Thymus (tissue), 11 donors: Measurements from ENCODE around the gene CEP83. TPM values are rescaled to one million over a fixed set of nuclear protein-coding genes. Genes with fewer than 3 reads are reported as not detected.

Experiments
- DNase-seq, 9 donors: peaks; one replicate each; pipeline ENCODE4 v3.0.0-alpha.2; 2013; ENCODE audit warnings: low spot score in 9 of 9, low read depth in 6 of 9, missing footprints in 1 of 9
- H3K27ac ChIP-seq, 2 donors: one replicate each; pipeline ENCODE4 v1.5.1; 2013; ENCODE audit warnings: control low read depth in 1 of 2, low read depth in 1 of 2, low read length in 1 of 2, mild to moderate bottlenecking in 1 of 2, moderate library complexity in 1 of 2
- H3K27me3 ChIP-seq, 2 donors: one replicate each; pipeline ENCODE4 v1.5.1; 2013; ENCODE audit warnings: low read length in 1 of 2; ENCODE audit not compliant: control insufficient read depth in 2 of 2, insufficient read depth in 1 of 2
- H3K36me3 ChIP-seq, 2 donors: one replicate each; pipeline ENCODE4 v1.5.1; 2013; ENCODE audit warnings: low read length in 1 of 2, mild to moderate bottlenecking in 1 of 2, moderate library complexity in 1 of 2; ENCODE audit not compliant: control insufficient read depth in 2 of 2, insufficient read depth in 2 of 2
- H3K4me1 ChIP-seq, 2 donors: one replicate each; pipeline ENCODE4 v1.5.1; 2013; ENCODE audit warnings: low read length in 2 of 2; ENCODE audit not compliant: control insufficient read depth in 2 of 2, insufficient read depth in 2 of 2
- H3K4me3 ChIP-seq, 2 donors: one replicate each; pipeline ENCODE4 v1.5.1; 2013; ENCODE audit warnings: low read length in 2 of 2, control low read depth in 1 of 2, mild to moderate bottlenecking in 1 of 2
- H3K9me3 ChIP-seq, 2 donors: one replicate each; pipeline ENCODE4 v1.5.1; 2013; ENCODE audit warnings: low read length in 1 of 2, mild to moderate bottlenecking in 1 of 2; ENCODE audit not compliant: control insufficient read depth in 2 of 2, insufficient read depth in 1 of 2
- WGBS: extraction: QIAGEN DNeasy Blood & Tissue Kit; methylation state at CpG from one replicate; pipeline ENCODE4 v1.1.7; 2013; 5-methylcytosine and 5-hydroxymethylcytosine counted together
- polyA plus RNA-seq: library from polyadenylated mRNA; stranded (reverse); fragments of 200-250 nt; gene quantifications from one replicate; pipeline ENCODE4 v1.2.3, GENCODE V29; 2013
- total RNA-seq: library from RNA; stranded (reverse); fragments of 120-200 nt; gene quantifications from one replicate; pipeline ENCODE4 v1.2.4, GENCODE V29; 2013
- donor health status: healthy.

Gene CEP83
- total and polyA plus RNA-seq, 2 donors = 15.1 TPM

DNA sequence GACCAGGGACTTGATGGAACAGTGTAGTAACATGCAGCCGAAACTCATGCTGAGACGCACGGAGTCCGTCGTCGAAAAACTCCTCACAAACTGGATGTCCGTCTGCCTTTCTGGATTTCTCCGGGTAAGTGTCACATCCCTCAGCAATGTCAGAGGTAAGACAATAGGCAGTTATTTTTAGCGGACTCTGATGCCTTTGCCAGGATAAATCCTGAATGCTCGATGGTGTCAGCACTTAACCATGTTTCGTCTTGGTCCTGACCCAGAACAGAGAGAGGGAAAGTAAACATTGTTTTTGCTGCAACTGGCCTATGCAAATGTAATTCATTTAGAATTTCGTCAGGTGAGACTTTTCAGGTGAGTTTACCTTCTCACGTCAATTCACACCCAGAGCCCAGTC lies 198.9 kb downstream of the CEP83 start:
- no peak overlapping the region for H3K27ac ChIP-seq

DNA sequence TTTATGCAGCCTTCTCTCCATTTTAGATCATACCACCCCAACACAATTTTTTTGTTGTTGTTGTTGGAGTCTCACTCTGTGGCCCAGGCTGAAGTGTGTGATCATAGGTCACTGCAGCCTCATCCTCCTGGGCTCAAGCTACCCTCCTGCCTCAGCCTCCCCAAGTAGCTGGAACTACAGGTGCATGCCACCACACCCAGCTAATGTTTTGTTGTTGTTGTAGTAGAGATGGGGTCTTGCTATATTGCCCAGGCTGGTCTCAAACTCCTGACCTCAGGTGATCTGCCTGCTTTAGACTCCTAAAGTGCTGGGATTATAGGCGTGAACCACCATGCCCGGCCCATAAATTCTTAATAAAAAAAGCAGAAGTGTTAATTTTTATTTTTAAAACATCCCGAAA lies 199.7 kb downstream of the CEP83 start:
- 98% methylated on average over 3 of the region's 3 CpGs for WGBS
- peaks cover 15 to 26% of the 10 kb centered on the region in 2 donors for H3K4me1 ChIP-seq
- no peak for DNase-seq
- no peaks in the 10 kb centered on the region for H3K27me3 ChIP-seq
- H3K27ac ChIP-seq = no peak overlapping the region
- H3K9me3 ChIP-seq = no peaks in the 10 kb centered on the region
- peaks cover 0 to 5% of the 10 kb centered on the region in 2 donors for H3K36me3 ChIP-seq
- H3K4me3 ChIP-seq = no peak overlapping the region

More for the DNA sequence above, 198.9 kb downstream of the CEP83 start:
- no peaks in the 10 kb centered on the region for H3K9me3 ChIP-seq
- H3K27me3 ChIP-seq = no peaks in the 10 kb centered on the region
- peaks cover 0 to 5% of the 10 kb centered on the region in 2 donors for H3K36me3 ChIP-seq
- peaks cover 15 to 26% of the 10 kb centered on the region in 2 donors for H3K4me1 ChIP-seq
- 98% methylated on average over 13 of the region's 13 CpGs for WGBS
- DNase-seq = no peak
- H3K4me3 ChIP-seq = no peak overlapping the region

GRCh38 chr12:94258593-94258992 lies 201.1 kb downstream of the CEP83 start:
- no peak for DNase-seq
- H3K4me1 ChIP-seq = peaks cover 11 to 19% of the 10 kb centered on the region in 2 donors
- H3K36me3 ChIP-seq = peaks cover 0 to 5% of the 10 kb centered on the region in 2 donors
- H3K27ac ChIP-seq = no peak overlapping the region
- no peaks in the 10 kb centered on the region for H3K27me3 ChIP-seq
- 94% methylated on average over 2 of the region's 2 CpGs for WGBS
- H3K9me3 ChIP-seq = no peaks in the 10 kb centered on the region
- H3K4me3 ChIP-seq = no peak overlapping the region

Other genes starting within 250 kb of the CEP83 start
- 3.0 TPM for gene TMCC3, start 190.7 kb upstream of the CEP83 start, total RNA-seq
- gene TMCC3, start 190.7 kb upstream of the CEP83 start, polyA plus RNA-seq = 4.0 TPM